ENCODE results near the gene GPR160.

GPR160 gene

DNA sequence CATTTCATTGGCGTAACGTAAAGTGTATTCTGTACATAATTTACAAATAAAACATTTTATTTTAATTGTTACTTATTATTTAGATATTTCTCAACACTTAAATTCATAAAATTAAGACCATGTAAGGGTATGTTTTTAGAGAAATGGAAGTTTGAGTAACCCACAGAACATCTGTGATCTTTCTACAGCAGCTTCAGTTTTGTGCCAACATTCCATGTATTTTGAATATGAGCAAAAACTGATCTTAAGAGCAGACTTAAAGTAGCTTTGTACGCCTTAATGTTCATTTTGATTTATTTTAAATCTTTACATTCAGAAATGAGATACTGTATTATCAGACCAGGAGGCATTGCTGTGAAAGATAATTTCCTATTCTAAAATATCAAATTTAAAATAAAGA is 44.0 kb upstream of the GPR160 start:
- TF ChIP-seq YY1 (IDR thresholded peaks at IDR 0.05; ENCODE audit: low read depth) (no peak), RAD21 (IDR thresholded peaks at IDR 0.05; ENCODE audit: low read depth) (no peak), EP300 (IDR thresholded peaks at IDR 0.05; ENCODE audit: borderline replicate concordance) (no peak), TAF1 (IDR thresholded peaks at IDR 0.05; ENCODE audit: low read depth) (no peak), NFIC (IDR thresholded peaks at IDR 0.05) (no peak), CEBPB (IDR thresholded peaks at IDR 0.05) (no peak)
- TF ChIP-seq, protein P1, sequence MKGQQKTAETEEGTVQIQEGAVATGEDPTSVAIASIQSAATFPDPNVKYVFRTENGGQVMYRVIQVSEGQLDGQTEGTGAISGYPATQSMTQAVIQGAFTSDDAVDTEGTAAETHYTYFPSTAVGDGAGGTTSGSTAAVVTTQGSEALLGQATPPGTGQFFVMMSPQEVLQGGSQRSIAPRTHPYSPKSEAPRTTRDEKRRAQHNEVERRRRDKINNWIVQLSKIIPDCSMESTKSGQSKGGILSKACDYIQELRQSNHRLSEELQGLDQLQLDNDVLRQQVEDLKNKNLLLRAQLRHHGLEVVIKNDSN (IDR thresholded peaks at IDR 0.05), result no peak
- TF ChIP-seq, protein P2, sequence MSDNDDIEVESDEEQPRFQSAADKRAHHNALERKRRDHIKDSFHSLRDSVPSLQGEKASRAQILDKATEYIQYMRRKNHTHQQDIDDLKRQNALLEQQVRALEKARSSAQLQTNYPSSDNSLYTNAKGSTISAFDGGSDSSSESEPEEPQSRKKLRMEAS (IDR thresholded peaks at IDR 0.05), result no peak

DNA sequence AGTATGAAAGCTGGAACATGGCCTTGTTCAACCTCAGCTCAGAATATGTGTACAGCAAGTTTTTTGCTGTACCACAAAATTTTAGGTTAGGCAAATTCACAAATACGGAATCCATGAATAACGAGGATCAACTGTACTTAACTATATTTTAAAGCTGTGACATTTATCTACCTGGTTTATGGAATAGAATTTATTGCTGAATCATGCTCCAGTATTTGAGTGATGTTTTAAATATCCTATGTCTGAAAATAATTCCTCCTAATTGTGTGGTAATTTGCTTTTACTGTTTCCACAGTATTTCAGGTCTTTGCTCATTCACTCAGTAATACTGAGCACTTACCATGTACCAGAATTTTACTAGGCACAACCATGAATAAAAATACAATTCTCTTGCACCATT is 41.7 kb upstream of the GPR160 start:
- TF ChIP-seq YY1 (IDR thresholded peaks at IDR 0.05; ENCODE audit: low read depth), result no peak

DNA sequence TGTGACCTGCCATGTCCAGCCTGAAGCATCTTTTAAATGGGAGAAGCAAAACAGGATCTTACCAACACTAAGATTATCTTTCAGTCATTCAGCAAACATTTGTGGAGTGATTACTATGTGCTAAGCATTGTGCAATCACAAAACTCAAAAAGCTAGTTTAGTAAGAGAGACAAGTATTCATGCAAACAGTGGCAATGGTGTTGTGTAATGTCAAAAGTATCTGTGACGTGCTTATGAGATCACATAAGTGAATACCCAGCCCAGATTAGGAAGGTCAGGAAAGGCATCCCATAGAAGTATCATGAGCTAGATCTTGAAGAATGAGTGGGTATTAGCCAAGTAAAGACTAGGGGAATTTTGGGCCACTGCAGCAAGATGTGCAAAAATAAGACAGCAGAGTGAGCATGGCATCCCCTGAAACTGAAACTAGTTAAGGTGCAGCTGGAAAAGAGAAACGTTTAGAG is 39.1 kb upstream of the GPR160 start:
- TF ChIP-seq CEBPB (IDR thresholded peaks at IDR 0.05), result peak; percentile 68
- TF ChIP-seq RAD21 (IDR thresholded peaks at IDR 0.05; ENCODE audit: low read depth), result no peak

DNA sequence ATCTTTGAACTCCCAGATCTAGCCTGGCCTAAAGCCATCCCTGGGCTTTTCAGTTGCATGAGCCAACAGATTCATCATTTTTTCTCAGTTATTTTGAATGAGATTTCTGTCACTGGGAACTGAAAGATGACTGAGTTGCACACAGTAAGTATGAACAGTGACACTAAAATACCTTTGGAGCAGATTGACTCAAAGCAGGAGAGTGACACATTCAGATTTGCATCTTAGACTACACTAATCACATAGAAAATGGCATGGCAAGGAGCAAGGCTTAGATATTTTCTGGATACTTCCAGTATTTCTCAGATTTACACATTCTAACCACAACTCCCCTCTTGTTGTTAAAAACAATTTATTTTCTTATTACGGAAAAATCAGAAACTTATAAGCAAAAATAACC is 38.4 kb upstream of the GPR160 start:
- TF ChIP-seq CEBPB (IDR thresholded peaks at IDR 0.05) (no peak), EGR1 (IDR thresholded peaks at IDR 0.05) (no peak), RAD21 (IDR thresholded peaks at IDR 0.05; ENCODE audit: low read depth) (no peak), TAF1 (IDR thresholded peaks at IDR 0.05; ENCODE audit: low read depth) (no peak), YY1 (IDR thresholded peaks at IDR 0.05; ENCODE audit: low read depth) (no peak), ZBTB7A (IDR thresholded peaks at IDR 0.05; ENCODE audit: low read depth) (no peak), CREB1 (IDR thresholded peaks at IDR 0.05; ENCODE audit: low read depth) (no peak), NFIC (IDR thresholded peaks at IDR 0.05) (no peak), FOXM1 (IDR thresholded peaks at IDR 0.05; ENCODE audit: borderline replicate concordance, low read depth) (no peak), TEAD4 (IDR thresholded peaks at IDR 0.05) (no peak)
- TF ChIP-seq, protein P3, sequence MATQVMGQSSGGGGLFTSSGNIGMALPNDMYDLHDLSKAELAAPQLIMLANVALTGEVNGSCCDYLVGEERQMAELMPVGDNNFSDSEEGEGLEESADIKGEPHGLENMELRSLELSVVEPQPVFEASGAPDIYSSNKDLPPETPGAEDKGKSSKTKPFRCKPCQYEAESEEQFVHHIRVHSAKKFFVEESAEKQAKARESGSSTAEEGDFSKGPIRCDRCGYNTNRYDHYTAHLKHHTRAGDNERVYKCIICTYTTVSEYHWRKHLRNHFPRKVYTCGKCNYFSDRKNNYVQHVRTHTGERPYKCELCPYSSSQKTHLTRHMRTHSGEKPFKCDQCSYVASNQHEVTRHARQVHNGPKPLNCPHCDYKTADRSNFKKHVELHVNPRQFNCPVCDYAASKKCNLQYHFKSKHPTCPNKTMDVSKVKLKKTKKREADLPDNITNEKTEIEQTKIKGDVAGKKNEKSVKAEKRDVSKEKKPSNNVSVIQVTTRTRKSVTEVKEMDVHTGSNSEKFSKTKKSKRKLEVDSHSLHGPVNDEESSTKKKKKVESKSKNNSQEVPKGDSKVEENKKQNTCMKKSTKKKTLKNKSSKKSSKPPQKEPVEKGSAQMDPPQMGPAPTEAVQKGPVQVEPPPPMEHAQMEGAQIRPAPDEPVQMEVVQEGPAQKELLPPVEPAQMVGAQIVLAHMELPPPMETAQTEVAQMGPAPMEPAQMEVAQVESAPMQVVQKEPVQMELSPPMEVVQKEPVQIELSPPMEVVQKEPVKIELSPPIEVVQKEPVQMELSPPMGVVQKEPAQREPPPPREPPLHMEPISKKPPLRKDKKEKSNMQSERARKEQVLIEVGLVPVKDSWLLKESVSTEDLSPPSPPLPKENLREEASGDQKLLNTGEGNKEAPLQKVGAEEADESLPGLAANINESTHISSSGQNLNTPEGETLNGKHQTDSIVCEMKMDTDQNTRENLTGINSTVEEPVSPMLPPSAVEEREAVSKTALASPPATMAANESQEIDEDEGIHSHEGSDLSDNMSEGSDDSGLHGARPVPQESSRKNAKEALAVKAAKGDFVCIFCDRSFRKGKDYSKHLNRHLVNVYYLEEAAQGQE (IDR thresholded peaks at IDR 0.05; ENCODE audit: low read depth), result no peak
- TF ChIP-seq, protein P1 (IDR thresholded peaks at IDR 0.05), result no peak
- TF ChIP-seq, protein P2 (IDR thresholded peaks at IDR 0.05), result no peak

DNA sequence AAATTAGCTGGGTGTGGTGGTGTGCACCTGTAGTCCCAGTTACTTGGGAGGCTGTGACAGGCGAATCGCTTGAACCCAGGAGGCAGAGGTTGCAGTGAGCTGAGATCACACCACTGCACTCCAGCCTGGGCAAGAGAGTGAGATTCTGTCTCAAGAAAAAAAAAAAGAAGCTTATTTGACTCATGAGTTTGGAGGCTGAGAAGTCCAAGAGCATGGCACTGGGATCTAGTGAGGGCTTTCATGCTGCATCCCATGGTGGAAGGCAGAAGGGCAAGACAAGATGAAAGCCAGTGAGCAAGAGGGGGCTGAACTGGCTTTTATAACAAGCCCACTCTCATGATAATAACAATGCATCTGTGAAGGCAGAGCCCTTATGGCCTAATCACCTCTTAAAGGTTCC is 37.7 kb upstream of the GPR160 start:
- TF ChIP-seq CEBPB (IDR thresholded peaks at IDR 0.05) (no peak), EGR1 (IDR thresholded peaks at IDR 0.05) (no peak), RAD21 (IDR thresholded peaks at IDR 0.05; ENCODE audit: low read depth) (no peak), CREB1 (IDR thresholded peaks at IDR 0.05; ENCODE audit: low read depth) (no peak), TAF1 (IDR thresholded peaks at IDR 0.05; ENCODE audit: low read depth) (no peak), TEAD4 (IDR thresholded peaks at IDR 0.05) (no peak), EP300 (IDR thresholded peaks at IDR 0.05; ENCODE audit: borderline replicate concordance) (no peak), ZBTB7A (IDR thresholded peaks at IDR 0.05; ENCODE audit: low read depth) (no peak), TCF12 (IDR thresholded peaks at IDR 0.05; ENCODE audit: low read depth) (no peak)
- TF ChIP-seq, protein P2 (IDR thresholded peaks at IDR 0.05), result no peak
- TF ChIP-seq, protein P3 (IDR thresholded peaks at IDR 0.05; ENCODE audit: low read depth), result no peak

DNA sequence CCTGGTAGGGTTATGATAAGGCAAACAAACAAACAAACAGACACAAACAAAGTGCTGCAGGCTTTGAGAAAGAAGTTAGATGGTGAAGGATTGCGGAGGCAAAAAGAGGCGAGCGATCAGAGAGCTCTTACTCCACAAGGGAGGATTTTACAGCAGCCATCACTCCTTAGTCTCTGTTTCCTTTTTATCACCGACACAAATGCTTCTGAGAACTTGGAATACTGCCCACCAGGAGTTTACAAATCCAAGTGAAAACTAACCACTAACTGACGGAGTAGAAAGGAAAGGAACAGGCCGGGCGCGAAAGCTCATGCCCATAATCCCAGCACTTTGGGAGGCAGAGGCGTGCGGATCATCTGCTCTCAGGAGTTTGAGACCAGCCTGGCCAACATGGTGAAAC is 35.6 kb upstream of the GPR160 start:
- TF ChIP-seq NFIC (IDR thresholded peaks at IDR 0.05) (no peak), RAD21 (IDR thresholded peaks at IDR 0.05; ENCODE audit: low read depth) (no peak), TAF1 (IDR thresholded peaks at IDR 0.05; ENCODE audit: low read depth) (no peak), EGR1 (IDR thresholded peaks at IDR 0.05) (no peak), TEAD4 (IDR thresholded peaks at IDR 0.05) (no peak), CREB1 (IDR thresholded peaks at IDR 0.05; ENCODE audit: low read depth) (no peak), ZBTB7A (IDR thresholded peaks at IDR 0.05; ENCODE audit: low read depth) (no peak), YY1 (IDR thresholded peaks at IDR 0.05; ENCODE audit: low read depth) (no peak)
- TF ChIP-seq, protein P1 (IDR thresholded peaks at IDR 0.05), result no peak
- TF ChIP-seq, protein P3 (IDR thresholded peaks at IDR 0.05; ENCODE audit: low read depth), result no peak
- TF ChIP-seq, protein P2 (IDR thresholded peaks at IDR 0.05), result no peak
